HepG2 (cell line): ENCODE data around the gene DDIAS.
"Not testable (repeated sequence)": the region's sequence is repeated elsewhere in the genome, so short reads cannot be mapped to it uniquely, and the experiment has no call there.

Experiments used
- HBP1 ChIP-seq: IDR thresholded peaks from 2 replicates; pipeline ENCODE4 v1.6.1; 2016; ENCODE audit warnings: low read depth, control low read depth
- HNRNPLL ChIP-seq: fragments of 200-400 bp; formaldehyde crosslinking; IDR thresholded peaks from 2 replicates; pipeline ENCODE4 v1.6.1; 2017; ENCODE audit warnings: mild to moderate bottlenecking, low read depth, low read length; ENCODE audit not compliant: poor library complexity, severe bottlenecking
- JUND ChIP-seq: sonication (generic); formaldehyde crosslinking; IDR thresholded peaks from 2 replicates; pipeline ENCODE4 v1.8.0; 2022; ENCODE audit warnings: mild to moderate bottlenecking, missing genetic modification reagents
- RAD21 ChIP-seq: fragments of 450-650 bp; formaldehyde crosslinking; IDR thresholded peaks from 2 replicates; pipeline ENCODE4 v1.5.0; 2020; ENCODE audit warnings: mild to moderate bottlenecking
- ZKSCAN5 ChIP-seq: sonication (generic); formaldehyde crosslinking; IDR thresholded peaks from 2 replicates; pipeline ENCODE4 v1.5.1; 2020; ENCODE audit warnings: mild to moderate bottlenecking, missing genetic modification reagents

GRCh38 chr11:82945041-82945440 is 43.5 kb downstream of the DDIAS start:
- not testable (repeated sequence) for TF ChIP-seq JUND (CRISPR knock-in tag); HNRNPLL; RAD21 (CRISPR knock-in tag); ZKSCAN5 (CRISPR knock-in tag); HBP1 (CRISPR knock-in tag)
